Measurements from ENCODE around the gene PKLR. TPM values are rescaled to one million over a fixed set of nuclear protein-coding genes. Genes with fewer than 3 reads are reported as not detected.

Gene PKLR
- total RNA-seq, 1 experiment from 2014 or later: not detected

- Histone ChIP-seq H3K23me2 (ENCODE audit: insufficient read length, low read depth, low read length, poor library complexity, severe bottlenecking) (no peaks in the 10 kb centered on the region), H3K27ac (ENCODE audit: insufficient read length, low read depth, low read length) (no peak overlapping the region), H2BK20ac (ENCODE audit: low read depth, low read length, poor library complexity, severe bottlenecking) (no peak overlapping the region), H3K79me1 (ENCODE audit: insufficient read depth, low read depth, low read length, poor library complexity, severe bottlenecking) (peaks cover 2% of the 10 kb centered on the region), H3K79me2 (ENCODE audit: insufficient read depth, low read length) (peaks cover 6% of the 10 kb centered on the region), H4K20me1 (ENCODE audit: control insufficient read depth, insufficient read depth, insufficient read length) (no peaks in the 10 kb centered on the region), H2BK120ac (ENCODE audit: low read depth, low read length, poor library complexity, severe bottlenecking) (no peak overlapping the region), H3T11ph (ENCODE audit: low read length) (no peak overlapping the region), H2BK5ac (ENCODE audit: insufficient read length, low read length) (no peak overlapping the region), H3K4ac (ENCODE audit: low read depth, low read length) (no peak overlapping the region), H4K91ac (ENCODE audit: insufficient read length, low read depth, low read length) (no peak overlapping the region), H2AFZ (ENCODE audit: low read length) (no peak overlapping the region), H4K5ac (ENCODE audit: insufficient read length, low read depth, low read length) (no peak overlapping the region), H3K18ac (ENCODE audit: insufficient read length, low read depth, low read length) (no peak overlapping the region), H2AK5ac (ENCODE audit: insufficient read length, low read length) (no peak overlapping the region), H3K23ac (ENCODE audit: insufficient read length, low read depth, low read length) (no peak overlapping the region), H3K56ac (ENCODE audit: insufficient read length, low read depth, low read length) (no peak overlapping the region), H3K4me2 (ENCODE audit: insufficient read depth, insufficient read length, low read length) (no peak overlapping the region), H3K4me1 (ENCODE audit: insufficient read depth, low read length) (peaks cover 3% of the 10 kb centered on the region), H3K27me3 (ENCODE audit: insufficient read depth, low read length) (no peaks in the 10 kb centered on the region), H4K8ac (replicated peaks; ENCODE audit: insufficient read length, low read depth, low read length) (no peak overlapping the region), H3K9me3 (ENCODE audit: control insufficient read depth, low read depth, low read length) (no peaks in the 10 kb centered on the region), H3K9ac (ENCODE audit: extremely low read depth, insufficient read length, low read length) (no peak overlapping the region), H2BK15ac (ENCODE audit: low read depth, low read length) (no peak overlapping the region), H3K14ac (ENCODE audit: insufficient read depth, low read length) (no peak overlapping the region), H2BK12ac (ENCODE audit: insufficient read length, low read depth, low read length) (no peak overlapping the region)
- Mint-ChIP-seq H3K27me3 (ENCODE audit: low read depth) (no peaks in the 10 kb centered on the region), H3K36me3 (ENCODE audit: insufficient read depth in 1 of 3, low read depth in 3 of 3) (peaks cover 70 to 95% (median 93%) of the 10 kb centered on the region in 3 experiments; a peak in 6 of 7 replicates), H3K27ac (no peak overlapping the region), H3K9me3 (no peaks in the 10 kb centered on the region), H3K4me3 (no peak overlapping the region), H3K4me1 (peaks cover 8 to 12% of the 10 kb centered on the region in 2 experiments)
- no peak for DNase-seq
- TF ChIP-seq CTCF (conservative IDR thresholded peaks at IDR 0.05): no peak
- WGBS (ENCODE audit: extremely low coverage, insufficient read length, low lambda C conversion rate): no CpG with 5 or more reads among the region's 2 CpGs
These were observed 33.9 kb downstream of the PKLR start for GRCh38 chr1:155267373-155267772.
